ENCODE data around the gene TXNRD1.
A peak's percentile ranks its signal among the peaks of the same experiment; 100 is the strongest.
"Not testable (repeated sequence)": the region's sequence is repeated elsewhere in the genome, so short reads cannot be mapped to it uniquely, and the experiment has no call there.

The TXNRD1 gene

GRCh38 chr12:104242546-104243206 lies 27.1 kb downstream of the TXNRD1 start:
- DNase-seq, result no peak

GRCh38 chr12:104243551-104243950 lies 28.0 kb downstream of the TXNRD1 start:
- no peak for DNase-seq

- DNase-seq, result no peak
Observed at GRCh38 chr12:104243971-104244370, 28.4 kb downstream of the TXNRD1 start.

- no peak for DNase-seq
Observed at GRCh38 chr12:104247698-104248097, 32.1 kb downstream of the TXNRD1 start.

GRCh38 chr12:104248444-104248843 lies 32.9 kb downstream of the TXNRD1 start:
- no peak for DNase-seq

GRCh38 chr12:104249017-104249416 lies 33.4 kb downstream of the TXNRD1 start:
- no peak for DNase-seq

GRCh38 chr12:104249898-104250297 lies 34.3 kb downstream of the TXNRD1 start:
- DNase-seq, result no peak

GRCh38 chr12:104250366-104251125 lies 35.0 kb downstream of the TXNRD1 start:
- no peak for DNase-seq

GRCh38 chr12:104257913-104258472 lies 42.4 kb downstream of the TXNRD1 start:
- DNase-seq, result no peak

GRCh38 chr12:104258476-104259067 lies 43.0 kb downstream of the TXNRD1 start:
- no peak for DNase-seq

- DNase-seq, result no peak
Observed at GRCh38 chr12:104263026-104263425, 47.4 kb downstream of the TXNRD1 start.

GRCh38 chr12:104263580-104264358 lies 48.2 kb downstream of the TXNRD1 start:
- peak; percentile 4 for DNase-seq

GRCh38 chr12:104265436-104265835 lies 49.9 kb downstream of the TXNRD1 start:
- not testable (repeated sequence) for DNase-seq

- no peak for DNase-seq
Observed at GRCh38 chr12:104272938-104273337, 57.4 kb downstream of the TXNRD1 start.

GRCh38 chr12:104273503-104273902 lies 57.9 kb downstream of the TXNRD1 start:
- no peak for DNase-seq

- no peak for DNase-seq
Observed at GRCh38 chr12:104274811-104275210, 59.2 kb downstream of the TXNRD1 start.

GRCh38 chr12:104275689-104276088 lies 60.1 kb downstream of the TXNRD1 start:
- DNase-seq, result no peak

GRCh38 chr12:104276273-104277131 lies 60.9 kb downstream of the TXNRD1 start:
- no peak for DNase-seq

GRCh38 chr12:104279164-104279563 lies 63.6 kb downstream of the TXNRD1 start:
- no peak for DNase-seq

- DNase-seq, result no peak
Observed at GRCh38 chr12:104280111-104280510, 64.5 kb downstream of the TXNRD1 start.

- no peak for DNase-seq
Observed at GRCh38 chr12:104280717-104281458, 65.3 kb downstream of the TXNRD1 start.
